ENCODE results near the gene EN2. TPM values are rescaled to one million over a fixed set of nuclear protein-coding genes. Genes with fewer than 3 reads are reported as not detected.

The EN2 gene
- total RNA-seq, 2 donors from 2014 or later, result 0.45 TPM; not detected in 1

DNA sequence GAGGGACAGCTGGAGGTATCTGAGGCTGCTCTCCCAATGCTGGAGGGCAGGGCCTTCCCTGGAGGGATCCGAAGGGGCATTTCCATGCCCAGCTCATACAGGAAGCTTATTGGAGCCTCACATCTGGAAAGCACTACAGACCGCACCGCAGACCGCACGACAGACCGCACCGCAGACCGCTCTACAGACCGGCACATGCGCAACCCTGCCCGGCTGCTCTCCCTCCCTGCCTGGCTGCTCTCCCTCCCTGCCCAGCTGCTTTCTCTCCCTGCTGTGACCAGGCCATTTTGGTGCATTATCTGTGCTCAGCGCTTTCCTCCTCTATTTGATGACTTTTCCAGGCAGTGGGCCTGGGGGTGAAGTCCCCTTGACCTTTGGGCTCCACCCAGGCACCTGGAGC, 39.6 kb upstream of the EN2 start:
- no peak overlapping the region for H3K27ac ChIP-seq
- TF ChIP-seq CTCF (IDR thresholded peaks at IDR 0.05) (no peak), POLR2A (IDR thresholded peaks at IDR 0.05) (no peak), POLR2AphosphoS5 (IDR thresholded peaks at IDR 0.05) (no peak)
- no peaks in the 10 kb centered on the region for H3K9me3 ChIP-seq
- DNase-seq (ENCODE audit: low spot score), result no peak
- no peak overlapping the region for H3K4me3 ChIP-seq
- H3K36me3 ChIP-seq, result no peaks in the 10 kb centered on the region
- peaks cover 4% of the 10 kb centered on the region for H3K27me3 ChIP-seq (replicated peaks; ENCODE audit: insufficient read depth)
- intact Hi-C loops (cut with DNase I), result no loop called here
- 89% methylated on average over 12 of the region's 12 CpGs for WGBS
- H3K4me1 ChIP-seq (replicated peaks), result no peaks in the 10 kb centered on the region

GRCh38 chr7:155418941-155419755, 38.8 kb upstream of the EN2 start:
- DNase-seq (ENCODE audit: low spot score), result no peak
- WGBS, result 85% methylated on average over 16 of the region's 16 CpGs
- Histone ChIP-seq H3K4me1 (replicated peaks) (no peaks in the 10 kb centered on the region), H3K27me3 (replicated peaks; ENCODE audit: insufficient read depth) (peaks cover 4% of the 10 kb centered on the region), H3K36me3 (no peaks in the 10 kb centered on the region), H3K9me3 (no peaks in the 10 kb centered on the region), H3K4me3 (no peak overlapping the region), H3K27ac (no peak overlapping the region)
- no peak for TF ChIP-seq CTCF (IDR thresholded peaks at IDR 0.05)
- no peak for TF ChIP-seq POLR2AphosphoS5 (IDR thresholded peaks at IDR 0.05)
- no peak for TF ChIP-seq POLR2A (IDR thresholded peaks at IDR 0.05)
- intact Hi-C loops (cut with DNase I), result no loop called here

DNA sequence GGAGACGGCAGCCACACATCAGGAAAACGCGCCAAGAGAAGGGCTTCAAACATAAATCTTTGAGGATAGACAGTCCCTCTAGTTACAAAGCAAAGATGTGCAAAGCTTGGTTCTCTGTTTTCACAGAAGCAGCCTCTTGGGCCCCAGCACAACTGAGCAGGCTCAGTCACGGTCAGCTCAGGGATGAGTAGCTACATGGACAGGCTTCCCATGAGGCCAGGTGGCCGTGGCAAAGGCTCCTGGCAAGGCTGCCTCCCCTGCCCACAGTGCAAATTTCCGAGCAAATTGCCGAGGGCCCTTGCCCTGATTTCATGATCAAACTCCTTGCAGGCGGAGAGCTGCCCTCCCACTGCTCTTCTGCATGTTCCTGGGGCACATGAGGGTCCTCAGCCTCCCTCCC, 37.8 kb upstream of the EN2 start:
- WGBS, result 75% methylated on average over 8 of the region's 8 CpGs
- intact Hi-C loops (cut with DNase I), result no loop called here
- DNase-seq (ENCODE audit: low spot score), result no peak
- Histone ChIP-seq H3K36me3 (no peaks in the 10 kb centered on the region), H3K4me1 (replicated peaks) (no peaks in the 10 kb centered on the region), H3K4me3 (no peak overlapping the region), H3K27me3 (replicated peaks; ENCODE audit: insufficient read depth) (peaks cover 4% of the 10 kb centered on the region), H3K9me3 (no peaks in the 10 kb centered on the region), H3K27ac (no peak overlapping the region)
- no peak for TF ChIP-seq POLR2A (IDR thresholded peaks at IDR 0.05)
- TF ChIP-seq CTCF (IDR thresholded peaks at IDR 0.05), result no peak
- TF ChIP-seq POLR2AphosphoS5 (IDR thresholded peaks at IDR 0.05), result no peak

- Histone ChIP-seq H3K27ac (no peak overlapping the region), H3K4me1 (replicated peaks) (no peaks in the 10 kb centered on the region), H3K4me3 (no peak overlapping the region), H3K27me3 (replicated peaks; ENCODE audit: insufficient read depth) (peaks cover 4% of the 10 kb centered on the region), H3K36me3 (no peaks in the 10 kb centered on the region), H3K9me3 (no peaks in the 10 kb centered on the region)
- TF ChIP-seq POLR2A (IDR thresholded peaks at IDR 0.05) (no peak), POLR2AphosphoS5 (IDR thresholded peaks at IDR 0.05) (no peak), CTCF (IDR thresholded peaks at IDR 0.05) (no peak)
- intact Hi-C loops (cut with DNase I), result no loop called here
- DNase-seq (ENCODE audit: low spot score), result no peak
- WGBS, result 48% methylated on average over 10 of the region's 10 CpGs
Measured at GRCh38 chr7:155422151-155422550, 35.8 kb upstream of the EN2 start.

Data from prostate gland (tissue), 2 donors.